CD4-positive, alpha-beta T cell treated with Interleukin-2 at 100 ng/mL for 4 hours (primary cell): ENCODE data around the gene FOXO1.

Experiments
- DNase-seq: peaks from one replicate; pipeline ENCODE4 v3.0.0-alpha.2; 2020; ENCODE audit warnings: low spot score

Gene FOXO1

GRCh38 chr13:40605573-40605972 is 60.9 kb downstream of the FOXO1 start:
- no peak for DNase-seq

- no peak for DNase-seq
Measured at GRCh38 chr13:40604135-40604534, 62.3 kb downstream of the FOXO1 start.

- peak; percentile 26 for DNase-seq
Measured at GRCh38 chr13:40600149-40600751, 66.2 kb downstream of the FOXO1 start.

GRCh38 chr13:40599747-40600146 is 66.7 kb downstream of the FOXO1 start:
- no peak for DNase-seq

- DNase-seq, result no peak
Measured at GRCh38 chr13:40599124-40599523, 67.3 kb downstream of the FOXO1 start.

GRCh38 chr13:40598569-40598968 is 67.9 kb downstream of the FOXO1 start:
- no peak for DNase-seq

GRCh38 chr13:40597735-40598365 is 68.6 kb downstream of the FOXO1 start:
- DNase-seq, result no peak

GRCh38 chr13:40596484-40596883 is 70.0 kb downstream of the FOXO1 start:
- DNase-seq, result peak; percentile 29

GRCh38 chr13:40595693-40596092 is 70.7 kb downstream of the FOXO1 start:
- DNase-seq, result no peak

GRCh38 chr13:40592035-40592434 is 74.4 kb downstream of the FOXO1 start:
- DNase-seq, result no peak

GRCh38 chr13:40591091-40591490 is 75.3 kb downstream of the FOXO1 start:
- no peak for DNase-seq

GRCh38 chr13:40590112-40590862 is 76.2 kb downstream of the FOXO1 start:
- no peak for DNase-seq

GRCh38 chr13:40589285-40590109 is 76.9 kb downstream of the FOXO1 start:
- no peak for DNase-seq

- no peak for DNase-seq
Measured at GRCh38 chr13:40588101-40588500, 78.3 kb downstream of the FOXO1 start.

- no peak for DNase-seq
Measured at GRCh38 chr13:40586886-40587565, 79.4 kb downstream of the FOXO1 start.

GRCh38 chr13:40585911-40586471 is 80.5 kb downstream of the FOXO1 start:
- no peak for DNase-seq

- DNase-seq, result no peak
Measured at GRCh38 chr13:40583738-40584137, 82.7 kb downstream of the FOXO1 start.

GRCh38 chr13:40582531-40582930 is 83.9 kb downstream of the FOXO1 start:
- DNase-seq, result no peak

- DNase-seq, result no peak
Measured at GRCh38 chr13:40581277-40581579, 85.2 kb downstream of the FOXO1 start.

GRCh38 chr13:40580566-40581276 is 85.7 kb downstream of the FOXO1 start:
- no peak for DNase-seq

GRCh38 chr13:40579535-40579934 is 86.9 kb downstream of the FOXO1 start:
- no peak for DNase-seq
